ENCODE results near the gene LARGE1. TPM values are rescaled to one million over a fixed set of nuclear protein-coding genes. Genes with fewer than 3 reads are reported as not detected.

Gene LARGE1
- total and polyA plus RNA-seq, 11 donors: 31.2 to 211 (median 129) TPM

DNA sequence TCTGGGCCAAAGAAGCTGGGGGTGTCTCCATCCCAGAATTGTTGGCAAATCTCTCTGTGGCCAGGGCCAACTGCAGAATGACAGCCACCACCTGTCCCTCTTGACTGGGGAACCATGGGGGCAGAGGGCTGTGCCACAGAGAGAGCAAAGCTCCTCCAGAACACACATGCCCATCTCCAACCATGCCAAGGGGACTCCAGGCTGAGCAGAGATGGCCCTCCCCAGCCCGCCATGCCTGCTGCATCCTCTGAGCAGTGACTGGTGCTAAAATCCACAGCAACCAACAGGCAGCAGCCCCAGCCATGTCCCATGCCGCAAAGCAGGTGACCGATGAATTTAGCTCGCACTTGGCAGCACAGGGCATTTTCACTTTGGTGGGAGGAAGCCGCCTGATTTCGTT lies 45.0 kb downstream of the LARGE1 start:
- peak overlapping the region in 1 of 12 donors; percentile 12 for H3K4me3 ChIP-seq
- WGBS, 4 donors: 16 to 35% (median 33%) methylated on average over 5 to 6 of the region's 6 CpGs; no CpG with 5 or more reads in 1 of the 4 donors
- H3K27me3 ChIP-seq: no peaks in the 10 kb centered on the region
- peak overlapping the region in 10 of 12 donors; percentile 22 to 88 (median 40) for H3K27ac ChIP-seq
- TF ChIP-seq, protein P1, sequence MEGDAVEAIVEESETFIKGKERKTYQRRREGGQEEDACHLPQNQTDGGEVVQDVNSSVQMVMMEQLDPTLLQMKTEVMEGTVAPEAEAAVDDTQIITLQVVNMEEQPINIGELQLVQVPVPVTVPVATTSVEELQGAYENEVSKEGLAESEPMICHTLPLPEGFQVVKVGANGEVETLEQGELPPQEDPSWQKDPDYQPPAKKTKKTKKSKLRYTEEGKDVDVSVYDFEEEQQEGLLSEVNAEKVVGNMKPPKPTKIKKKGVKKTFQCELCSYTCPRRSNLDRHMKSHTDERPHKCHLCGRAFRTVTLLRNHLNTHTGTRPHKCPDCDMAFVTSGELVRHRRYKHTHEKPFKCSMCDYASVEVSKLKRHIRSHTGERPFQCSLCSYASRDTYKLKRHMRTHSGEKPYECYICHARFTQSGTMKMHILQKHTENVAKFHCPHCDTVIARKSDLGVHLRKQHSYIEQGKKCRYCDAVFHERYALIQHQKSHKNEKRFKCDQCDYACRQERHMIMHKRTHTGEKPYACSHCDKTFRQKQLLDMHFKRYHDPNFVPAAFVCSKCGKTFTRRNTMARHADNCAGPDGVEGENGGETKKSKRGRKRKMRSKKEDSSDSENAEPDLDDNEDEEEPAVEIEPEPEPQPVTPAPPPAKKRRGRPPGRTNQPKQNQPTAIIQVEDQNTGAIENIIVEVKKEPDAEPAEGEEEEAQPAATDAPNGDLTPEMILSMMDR (IDR thresholded peaks at IDR 0.05): no peak
- TF ChIP-seq POLR2A (IDR thresholded peaks at IDR 0.05): no peak
- H3K9me3 ChIP-seq: no peaks in the 10 kb centered on the region
- H3K4me1 ChIP-seq: peaks cover 3 to 72% (median 43%) of the 10 kb centered on the region in 12 donors
- ATAC-seq (peak in 3 of 4 donors; percentile 13 to 55 (median 31)), DNase-seq (peak in 2 of 5 donors; percentile 27 to 57)
- no peaks in the 10 kb centered on the region for H3K36me3 ChIP-seq
- intact Hi-C loops (cut with DNase I): no loop called here

DNA sequence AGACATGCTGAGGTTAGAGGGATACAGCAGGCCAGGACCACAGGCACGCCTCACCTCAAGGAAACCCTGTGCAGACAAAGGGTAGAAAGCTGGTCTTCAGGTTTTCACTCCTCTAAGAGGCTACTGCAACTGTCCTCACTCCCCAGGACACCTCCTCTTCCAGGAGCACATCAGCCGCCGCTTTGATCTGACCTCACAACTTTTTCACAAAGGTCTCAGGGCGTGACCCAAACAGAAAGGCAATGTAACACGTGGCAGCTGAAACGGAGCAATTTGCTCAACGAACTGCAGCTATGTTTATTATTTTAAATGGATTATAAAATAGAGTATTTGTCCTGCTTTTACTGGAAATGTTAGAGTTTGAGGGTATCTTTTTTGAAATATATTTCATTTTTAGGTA lies 46.1 kb downstream of the LARGE1 start:
- H3K9me3 ChIP-seq: no peaks in the 10 kb centered on the region
- TF ChIP-seq, protein P1 (IDR thresholded peaks at IDR 0.05): no peak
- TF ChIP-seq POLR2A (IDR thresholded peaks at IDR 0.05): no peak
- H3K27ac ChIP-seq: peak overlapping the region in 10 of 12 donors; percentile 4 to 88 (median 80)
- DNase-seq: no peak
- intact Hi-C loops (cut with DNase I): loop anchor here in 4 of 10 donors (5.0 kb wide), 2 partner anchors 43 to 92 kb away; no protein-coding TSS in a partner anchor
- H3K4me3 ChIP-seq: no peak overlapping the region
- H3K27me3 ChIP-seq: no peaks in the 10 kb centered on the region
- ATAC-seq: no peak
- no peaks in the 10 kb centered on the region for H3K36me3 ChIP-seq
- peaks cover 3 to 71% (median 46%) of the 10 kb centered on the region in 12 donors for H3K4me1 ChIP-seq
- whole genome bisulfite sequencing, 4 donors: 65 to 80% (median 73%) methylated on average over 7 of the region's 7 CpGs

DNA sequence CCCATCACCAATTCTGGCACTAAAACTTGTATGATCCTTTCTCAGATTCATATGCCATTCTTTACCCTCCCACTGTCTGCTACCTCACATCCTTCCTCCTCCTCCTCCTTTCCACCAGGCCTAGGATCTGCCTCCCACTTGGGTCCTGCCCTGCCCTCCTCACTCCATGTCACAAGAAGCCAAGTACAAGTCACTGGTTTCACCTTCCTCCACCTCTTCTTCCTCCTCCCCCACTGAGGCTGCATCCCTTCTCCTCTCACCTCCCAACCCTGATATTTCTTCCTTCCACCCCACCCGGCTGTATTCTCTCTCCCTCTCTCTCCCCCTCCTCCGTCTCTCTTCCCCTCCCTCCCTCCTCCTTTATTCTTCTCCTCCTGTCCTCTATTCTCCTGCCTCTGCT lies 46.6 kb downstream of the LARGE1 start:
- no peak for TF ChIP-seq POLR2A (IDR thresholded peaks at IDR 0.05)
- TF ChIP-seq, protein P1 (IDR thresholded peaks at IDR 0.05): no peak
- H3K27ac ChIP-seq: peak overlapping the region in 11 of 12 donors; percentile 4 to 88 (median 81)
- no peaks in the 10 kb centered on the region for H3K27me3 ChIP-seq
- peaks cover 3 to 76% (median 49%) of the 10 kb centered on the region in 12 donors for H3K4me1 ChIP-seq
- no peaks in the 10 kb centered on the region for H3K36me3 ChIP-seq
- H3K4me3 ChIP-seq: no peak overlapping the region
- intact Hi-C loops (cut with DNase I): loop anchor here in 4 of 10 donors (2.0 to 5.0 kb wide), 3 partner anchors 44 to 91 kb away; partner anchors contain the start of gene LARGE1 (in 1 of the 4)
- no peaks in the 10 kb centered on the region for H3K9me3 ChIP-seq
- DNase-seq (no peak), ATAC-seq (peak in 2 of 4 donors; percentile 20 to 28)
- 28 to 55% (median 50%) methylated on average over 2 of the region's 2 CpGs for WGBS, 4 donors

DNA sequence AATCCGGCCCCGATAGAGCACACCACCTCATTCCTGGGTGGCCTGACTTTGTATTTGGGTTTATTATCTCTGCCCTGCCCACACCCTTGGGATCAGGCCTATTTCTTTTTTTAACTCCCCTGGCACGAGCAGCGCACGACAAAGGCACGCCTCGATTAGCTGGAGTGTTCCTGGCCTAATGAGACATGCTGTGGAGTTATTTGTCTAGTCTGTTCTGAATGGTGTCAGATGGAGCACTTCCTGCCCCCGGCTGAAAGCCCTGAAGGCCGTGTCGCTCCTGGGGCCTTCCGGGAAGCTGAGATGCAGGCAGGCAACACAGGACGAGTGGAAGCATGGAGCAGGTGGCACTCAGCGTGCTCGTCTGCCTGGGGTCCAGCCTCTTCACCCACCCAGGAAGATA lies 47.1 kb downstream of the LARGE1 start:
- 7 to 18% (median 11%) methylated on average over 13 to 14 of the region's 14 CpGs for WGBS, 4 donors
- intact Hi-C loops (cut with DNase I): loop anchor here in 4 of 10 donors (2.0 to 5.0 kb wide), 3 partner anchors 44 to 91 kb away; partner anchors contain the start of gene LARGE1 (in 1 of the 4)
- H3K4me1 ChIP-seq: peaks cover 3 to 81% (median 53%) of the 10 kb centered on the region in 12 donors
- no peaks in the 10 kb centered on the region for H3K9me3 ChIP-seq
- H3K4me3 ChIP-seq: peak overlapping the region in 3 of 12 donors; percentile 12 to 41 (median 41)
- H3K36me3 ChIP-seq: no peaks in the 10 kb centered on the region
- DNase-seq (peak in 4 of 5 donors; percentile 65 to 84 (median 76)), ATAC-seq (peak; percentile 85 to 91 (median 88))
- peak overlapping the region in 11 of 12 donors; percentile 4 to 88 (median 81) for H3K27ac ChIP-seq
- peak in 1 of 2 donors; percentile 45 for TF ChIP-seq POLR2A (IDR thresholded peaks at IDR 0.05)
- TF ChIP-seq, protein P1 (IDR thresholded peaks at IDR 0.05): no peak
- no peaks in the 10 kb centered on the region for H3K27me3 ChIP-seq
